ENCODE results near the gene EWSR1.
"Not testable (repeated sequence)": the region's sequence is repeated elsewhere in the genome, so short reads cannot be mapped to it uniquely, and the experiment has no call there.

The EWSR1 gene

GRCh38 chr22:29247891-29248290 lies 20.2 kb upstream of the EWSR1 start:
- DNase-seq (ENCODE audit: low spot score): not testable (repeated sequence)

- DNase-seq (ENCODE audit: low spot score): no peak
Measured at GRCh38 chr22:29251265-29251664, 16.8 kb upstream of the EWSR1 start.

- DNase-seq (ENCODE audit: low spot score): no peak
Measured at GRCh38 chr22:29251981-29252911, 15.8 kb upstream of the EWSR1 start.

GRCh38 chr22:29253561-29254285 lies 14.3 kb upstream of the EWSR1 start:
- no peak for DNase-seq (ENCODE audit: low spot score)

GRCh38 chr22:29254286-29254660 lies 13.8 kb upstream of the EWSR1 start:
- no peak for DNase-seq (ENCODE audit: low spot score)

GRCh38 chr22:29255064-29255621 lies 12.9 kb upstream of the EWSR1 start:
- no peak for DNase-seq (ENCODE audit: low spot score)

GRCh38 chr22:29256606-29257325 lies 11.3 kb upstream of the EWSR1 start:
- no peak for DNase-seq (ENCODE audit: low spot score)

GRCh38 chr22:29257751-29258181 lies 10.3 kb upstream of the EWSR1 start:
- DNase-seq (ENCODE audit: low spot score): no peak

- DNase-seq (ENCODE audit: low spot score): no peak
Measured at GRCh38 chr22:29258407-29259252, 9.4 kb upstream of the EWSR1 start.

GRCh38 chr22:29259253-29259899 lies 8.7 kb upstream of the EWSR1 start:
- DNase-seq (ENCODE audit: low spot score): no peak

GRCh38 chr22:29260031-29260560 lies 8.0 kb upstream of the EWSR1 start:
- no peak for DNase-seq (ENCODE audit: low spot score)

GRCh38 chr22:29260601-29261315 lies 7.3 kb upstream of the EWSR1 start:
- DNase-seq (ENCODE audit: low spot score): no peak

- DNase-seq (ENCODE audit: low spot score): no peak
Measured at GRCh38 chr22:29263791-29264276, 4.2 kb upstream of the EWSR1 start.

- no peak for DNase-seq (ENCODE audit: low spot score)
Measured at GRCh38 chr22:29265305-29265704, 2.8 kb upstream of the EWSR1 start.

- no peak for DNase-seq (ENCODE audit: low spot score)
Measured at GRCh38 chr22:29265929-29266328, 2.1 kb upstream of the EWSR1 start.

GRCh38 chr22:29266564-29267461 lies 1.3 kb upstream of the EWSR1 start:
- no peak for DNase-seq (ENCODE audit: low spot score)

- no peak for DNase-seq (ENCODE audit: low spot score)
Measured at GRCh38 chr22:29267462-29267857, 608 bp upstream of the EWSR1 start.

GRCh38 chr22:29268511-29269229 lies 602 bp downstream of the EWSR1 start:
- DNase-seq (ENCODE audit: low spot score): peak; percentile 66
